Natural killer cell (primary cell): Measurements from ENCODE around the gene NFKB2. TPM values are rescaled to one million over a fixed set of nuclear protein-coding genes. Genes with fewer than 3 reads are reported as not detected.

Experiments used
- ATAC-seq, 3 donors: fragments of 150-1000 bp in 2 of 3; fragments of 200-7000 bp in 1 of 3; cut with Tn5 transposase; 1 replicate in 1 of 3; 2 replicates in 2 of 3; pipeline ENCODE4 v1.10.0; 2021; ENCODE audit warnings: mild to moderate bottlenecking in 2 of 3, moderate library complexity in 2 of 3
- DNase-seq, 2 donors: peaks; one replicate each; pipeline versions ENCODE4 v3.0.0 to v3.0.0-alpha.2; 2013 to 2021; ENCODE audit warnings: mixed read lengths in 1 of 2
- H3K27ac ChIP-seq: one replicate; pipeline ENCODE4 v1.5.1; 2013; ENCODE audit warnings: mild to moderate bottlenecking, low read length
- H3K27me3 ChIP-seq: one replicate; pipeline ENCODE4 v1.6.1; 2013; ENCODE audit warnings: low read length; ENCODE audit not compliant: control insufficient read depth, insufficient read depth
- H3K36me3 ChIP-seq: one replicate; pipeline ENCODE4 v1.6.1; 2013; ENCODE audit warnings: low read length; ENCODE audit not compliant: control insufficient read depth, insufficient read depth
- H3K4me1 ChIP-seq: one replicate; pipeline ENCODE4 v1.6.1; 2013; ENCODE audit warnings: low read length; ENCODE audit not compliant: control insufficient read depth, insufficient read depth
- H3K4me3 ChIP-seq: one replicate; pipeline ENCODE4 v1.5.1; 2013; ENCODE audit warnings: low read length
- H3K9me3 ChIP-seq: one replicate; pipeline ENCODE4 v1.6.1; 2013; ENCODE audit warnings: low read length; ENCODE audit not compliant: control insufficient read depth, insufficient read depth
- H3K27ac Mint-ChIP-seq, 2 donors: one replicate each; pipeline ENCODE4 v1.8.0; 2022; ENCODE audit warnings: mild to moderate bottlenecking in 2 of 2, mixed read lengths in 2 of 2, moderate library complexity in 1 of 2
- H3K27me3 Mint-ChIP-seq, 2 donors: one replicate each; pipeline ENCODE4 v1.8.0; 2022; ENCODE audit warnings: low read depth in 2 of 2, mixed read lengths in 2 of 2
- H3K36me3 Mint-ChIP-seq: one replicate; pipeline ENCODE4 v1.8.0; 2022; ENCODE audit warnings: mixed read lengths
- H3K4me1 Mint-ChIP-seq, 2 donors: one replicate each; pipeline ENCODE4 v1.8.0; 2022; ENCODE audit warnings: mixed read lengths in 2 of 2
- H3K4me3 Mint-ChIP-seq: one replicate; pipeline ENCODE4 v1.8.0; 2022; ENCODE audit warnings: mild to moderate bottlenecking, moderate library complexity, mixed read lengths
- H3K9me3 Mint-ChIP-seq, 2 donors: one replicate each; pipeline ENCODE4 v1.8.0; 2022; ENCODE audit warnings: mixed read lengths in 2 of 2
- CTCF ChIP-seq: fragments of 200-600 bp; IDR thresholded peaks from one replicate; pipeline ENCODE4 v1.8.0; 2022; ENCODE audit warnings: antibody characterized with exemption
- WGBS: methylation state at CpG from one replicate; pipeline ENCODE4 v1.1.7; 2013; ENCODE audit warnings: missing lambda C conversion rate; ENCODE audit not compliant: insufficient coverage; 5-methylcytosine and 5-hydroxymethylcytosine counted together
- intact Hi-C: fragments of 100-400 bp; cut with micrococcal nuclease; formaldehyde crosslinking; loops from one replicate; pipeline ENCODE4 v1.14.2; 2022
- total RNA-seq, 4 donors: library from RNA; stranded (reverse); fragments of 120-200 nt in 1 of 4; gene quantifications; one replicate each; pipeline versions ENCODE4 v1.2.3 to v1.2.4, GENCODE V29; 2013 to 2022

Gene NFKB2
- total RNA-seq, 3 donors from 2014 or later (not counting 1 experiment from before 2014, with no cell fraction given), result 201 to 264 (median 246) TPM

GRCh38 chr10:102438374-102438773 is 42.9 kb downstream of the NFKB2 start:
- Mint-ChIP-seq H3K27me3 (no peaks in the 10 kb centered on the region), H3K4me3 (no peak overlapping the region), H3K4me1 (peaks cover 45 to 48% of the 10 kb centered on the region in 2 donors), H3K27ac (peak overlapping the region in 1 of 2 donors; percentile 87), H3K36me3 (no peaks in the 10 kb centered on the region), H3K9me3 (no peaks in the 10 kb centered on the region)
- intact Hi-C loops, result no loop called here
- H3K9me3 ChIP-seq, result no peaks in the 10 kb centered on the region
- DNase-seq (no peak), ATAC-seq (no peak)
- TF ChIP-seq CTCF, result no peak
- no peaks in the 10 kb centered on the region for H3K36me3 ChIP-seq
- H3K4me1 ChIP-seq, result peaks cover 47% of the 10 kb centered on the region
- H3K27me3 ChIP-seq, result no peaks in the 10 kb centered on the region
- H3K4me3 ChIP-seq, result no peak overlapping the region
- no peak overlapping the region for H3K27ac ChIP-seq
- 82% methylated on average over 1 of the region's 1 CpG for WGBS

- H3K4me3 ChIP-seq, result no peak overlapping the region
- H3K4me1 Mint-ChIP-seq, result peaks cover 8 to 9% of the 10 kb centered on the region in 2 donors
- no peak for ATAC-seq
Observed at GRCh38 chr10:102444851-102445250, 49.3 kb downstream of the NFKB2 start.

GRCh38 chr10:102449321-102450123 is 54.0 kb downstream of the NFKB2 start:
- peaks cover 29% of the 10 kb centered on the region for H3K4me1 ChIP-seq
- no peaks in the 10 kb centered on the region for H3K27me3 ChIP-seq
- intact Hi-C loops, result loop anchor here (1.0 kb wide), 3 partner anchors 12 to 297 kb away; partner anchors contain the start of genes CUEDC2 and NOLC1
- Mint-ChIP-seq H3K9me3 (no peaks in the 10 kb centered on the region), H3K4me1 (peaks cover 20 to 23% of the 10 kb centered on the region in 2 donors), H3K4me3 (peak overlapping the region; percentile 95), H3K27ac (peak overlapping the region; percentile 88 to 90), H3K36me3 (no peaks in the 10 kb centered on the region), H3K27me3 (no peaks in the 10 kb centered on the region)
- no peak for TF ChIP-seq CTCF
- H3K9me3 ChIP-seq, result no peaks in the 10 kb centered on the region
- H3K27ac ChIP-seq, result peak overlapping the region; percentile 90
- peaks cover 5% of the 10 kb centered on the region for H3K36me3 ChIP-seq
- peak; percentile 70 to 75 (median 73) for ATAC-seq
- peak; percentile 74 to 94 for DNase-seq
- H3K4me3 ChIP-seq, result peak overlapping the region; percentile 95
- 1% methylated on average over 27 of the region's 30 CpGs for WGBS

More at GRCh38 chr10:102444851-102445250, 49.3 kb downstream of the NFKB2 start:
- no peak overlapping the region for H3K27ac ChIP-seq
- DNase-seq, result no peak
- Mint-ChIP-seq H3K4me3 (no peak overlapping the region), H3K27ac (no peak overlapping the region), H3K27me3 (no peaks in the 10 kb centered on the region), H3K36me3 (no peaks in the 10 kb centered on the region), H3K9me3 (no peaks in the 10 kb centered on the region)
- no peaks in the 10 kb centered on the region for H3K27me3 ChIP-seq
- H3K36me3 ChIP-seq, result no peaks in the 10 kb centered on the region
- intact Hi-C loops, result no loop called here
- H3K4me1 ChIP-seq, result peaks cover 7% of the 10 kb centered on the region
- no CpG with 5 or more reads among the region's 2 CpGs for WGBS
- no peaks in the 10 kb centered on the region for H3K9me3 ChIP-seq
- no peak for TF ChIP-seq CTCF
